ENCODE data around the gene PI4K2B. TPM values are rescaled to one million over a fixed set of nuclear protein-coding genes. Genes with fewer than 3 reads are reported as not detected.

The PI4K2B gene
- total and polyA plus RNA-seq, 4 donors, result 12.3 to 34.7 (median 19.4) TPM

- H3K36me3 ChIP-seq (ENCODE audit: control insufficient read depth in 4 of 4, insufficient read depth in 3 of 4, low read depth in 1 of 4, low read length in 3 of 4), result no peaks in the 10 kb centered on the region
- H3K27ac ChIP-seq (ENCODE audit: low read depth in 1 of 2, low read length in 2 of 2), result no peak overlapping the region
- no peaks in the 10 kb centered on the region for H3K9me3 ChIP-seq (ENCODE audit: control insufficient read depth in 4 of 4, low read length in 3 of 4)
- H3K4me1 ChIP-seq (ENCODE audit: control insufficient read depth in 4 of 4, insufficient read depth in 4 of 4, low read length in 3 of 4), result peaks cover 0 to 4% (median 0%) of the 10 kb centered on the region in 4 donors
- no peak for TF ChIP-seq TAF1 (conservative IDR thresholded peaks at IDR 0.05)
- no peak for TF ChIP-seq NR2F2 (IDR thresholded peaks at IDR 0.05)
- no peak for TF ChIP-seq CTCF (IDR thresholded peaks at IDR 0.05; ENCODE audit: low read depth, low read length, missing input control)
- TF ChIP-seq GABPA (IDR thresholded peaks at IDR 0.05 in 1 of 2, conservative IDR thresholded peaks at IDR 0.05 in 1 of 2), result no peak
- no peak for TF ChIP-seq SP1 (IDR thresholded peaks at IDR 0.05)
- no peak for TF ChIP-seq EGR1 (IDR thresholded peaks at IDR 0.05; ENCODE audit: low read depth in 2 of 2)
- no peak for TF ChIP-seq FOXA2 (IDR thresholded peaks at IDR 0.05)
- TF ChIP-seq, protein P1, sequence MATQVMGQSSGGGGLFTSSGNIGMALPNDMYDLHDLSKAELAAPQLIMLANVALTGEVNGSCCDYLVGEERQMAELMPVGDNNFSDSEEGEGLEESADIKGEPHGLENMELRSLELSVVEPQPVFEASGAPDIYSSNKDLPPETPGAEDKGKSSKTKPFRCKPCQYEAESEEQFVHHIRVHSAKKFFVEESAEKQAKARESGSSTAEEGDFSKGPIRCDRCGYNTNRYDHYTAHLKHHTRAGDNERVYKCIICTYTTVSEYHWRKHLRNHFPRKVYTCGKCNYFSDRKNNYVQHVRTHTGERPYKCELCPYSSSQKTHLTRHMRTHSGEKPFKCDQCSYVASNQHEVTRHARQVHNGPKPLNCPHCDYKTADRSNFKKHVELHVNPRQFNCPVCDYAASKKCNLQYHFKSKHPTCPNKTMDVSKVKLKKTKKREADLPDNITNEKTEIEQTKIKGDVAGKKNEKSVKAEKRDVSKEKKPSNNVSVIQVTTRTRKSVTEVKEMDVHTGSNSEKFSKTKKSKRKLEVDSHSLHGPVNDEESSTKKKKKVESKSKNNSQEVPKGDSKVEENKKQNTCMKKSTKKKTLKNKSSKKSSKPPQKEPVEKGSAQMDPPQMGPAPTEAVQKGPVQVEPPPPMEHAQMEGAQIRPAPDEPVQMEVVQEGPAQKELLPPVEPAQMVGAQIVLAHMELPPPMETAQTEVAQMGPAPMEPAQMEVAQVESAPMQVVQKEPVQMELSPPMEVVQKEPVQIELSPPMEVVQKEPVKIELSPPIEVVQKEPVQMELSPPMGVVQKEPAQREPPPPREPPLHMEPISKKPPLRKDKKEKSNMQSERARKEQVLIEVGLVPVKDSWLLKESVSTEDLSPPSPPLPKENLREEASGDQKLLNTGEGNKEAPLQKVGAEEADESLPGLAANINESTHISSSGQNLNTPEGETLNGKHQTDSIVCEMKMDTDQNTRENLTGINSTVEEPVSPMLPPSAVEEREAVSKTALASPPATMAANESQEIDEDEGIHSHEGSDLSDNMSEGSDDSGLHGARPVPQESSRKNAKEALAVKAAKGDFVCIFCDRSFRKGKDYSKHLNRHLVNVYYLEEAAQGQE (IDR thresholded peaks at IDR 0.05), result no peak
- TF ChIP-seq ZBTB33 (IDR thresholded peaks at IDR 0.05), result no peak
- no peak for TF ChIP-seq RAD21 (IDR thresholded peaks at IDR 0.05)
- TF ChIP-seq MAX (IDR thresholded peaks at IDR 0.05), result no peak
- no peak for TF ChIP-seq HNF4G (IDR thresholded peaks at IDR 0.05)
- no peak for TF ChIP-seq FOXA1 (IDR thresholded peaks at IDR 0.05)
- TF ChIP-seq YY1 (IDR thresholded peaks at IDR 0.05), result no peak
- TF ChIP-seq, protein P2, sequence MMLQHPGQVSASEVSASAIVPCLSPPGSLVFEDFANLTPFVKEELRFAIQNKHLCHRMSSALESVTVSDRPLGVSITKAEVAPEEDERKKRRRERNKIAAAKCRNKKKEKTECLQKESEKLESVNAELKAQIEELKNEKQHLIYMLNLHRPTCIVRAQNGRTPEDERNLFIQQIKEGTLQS (IDR thresholded peaks at IDR 0.05), result no peak
- no peak for TF ChIP-seq JUND (IDR thresholded peaks at IDR 0.05)
- TF ChIP-seq RXRA (IDR thresholded peaks at IDR 0.05), result no peak
- TF ChIP-seq HNF4A (conservative IDR thresholded peaks at IDR 0.05), result no peak
- no peak overlapping the region for H3K4me3 ChIP-seq (ENCODE audit: low read depth in 1 of 3, low read length in 3 of 3)
- 92% methylated on average over 3 of the region's 3 CpGs for WGBS
- peaks cover 0 to 2% (median 0%) of the 10 kb centered on the region in 4 donors for H3K27me3 ChIP-seq (ENCODE audit: control insufficient read depth in 4 of 4, insufficient read depth in 4 of 4, low read length in 3 of 4)
- H3K9ac ChIP-seq (ENCODE audit: low read depth in 1 of 2, low read length in 2 of 2), result no peak overlapping the region
- no peak for DNase-seq (ENCODE audit: low spot score)
These were observed 69.7 kb downstream of the PI4K2B start for GRCh38 chr4:25303578-25303977.

Data from liver (tissue), 9 donors.